HepG2 (cell line): ENCODE results near the gene DNAJC1. TPM values are rescaled to one million over a fixed set of nuclear protein-coding genes. Genes with fewer than 3 reads are reported as not detected.

Experiments used
- ATAC-seq: fragments of 200-7000 bp; cut with Tn5 transposase; 3 replicates; pipeline ENCODE4 v1.9.1; 2020; ENCODE audit warnings: mild to moderate bottlenecking, moderate library complexity
- BruUV-seq: library from RNA; stranded (reverse); fragments of 400-500 nt; replicated peaks from 2 replicates; lab custom pipeline; 2021; lab: Mats Ljungman, UMichigan
- CTCF ChIA-PET: fragments of 300-600 bp; formaldehyde crosslinking; extraction: SDS; loops from one replicate; lab custom pipeline; 2021; ENCODE audit warnings: low total read pairs, inconsistent platforms, low intra/inter-chr PET ratio; lab: Yijun Ruan, JAX
- POLR2A ChIA-PET: fragments of 350-600 bp; sonication (Branson Sonifier 250); formaldehyde crosslinking; loops from one replicate; lab custom pipeline; 2020; ENCODE audit warnings: antibody characterized with exemption, inconsistent platforms; lab: Yijun Ruan, JAX
- DNase-seq: peaks from one replicate; pipeline ENCODE4 v3.0.0-alpha.2; 2015; ENCODE audit warnings: low spot score
- FAIRE-seq: peaks from 3 replicates; lab custom pipeline; 2011; peaks lifted over from hg19 to GRCh38; lab: Jason Lieb, UNC
- H2AFZ ChIP-seq: one replicate; pipeline ENCODE4 v1.6.1; 2011; ENCODE audit warnings: low read length, inconsistent platforms
- H3K27ac ChIP-seq: fragments of 300-600 bp; 3 replicates; pipeline ENCODE4 v1.8.0; 2011; ENCODE audit warnings: mixed run types, mild to moderate bottlenecking, mixed read lengths, low read length, inconsistent platforms; ENCODE audit not compliant: insufficient read depth; ENCODE audit errors: extremely low read length
- H3K27me3 ChIP-seq, 2 experiments: fragments of 200-600 bp in 1 of 2; 2 replicates in 1 of 2; 3 replicates in 1 of 2; pipeline versions ENCODE4 v1.6.0 to v1.8.0; 2011; ENCODE audit warnings: low read length in 2 of 2, mild to moderate bottlenecking in 2 of 2, moderate library complexity in 2 of 2, inconsistent platforms in 1 of 2; ENCODE audit not compliant: insufficient read depth in 2 of 2, control insufficient read depth in 1 of 2
- H3K36me3 ChIP-seq, 2 experiments: fragments of 200-600 bp in 1 of 2; replicated peaks in 1 of 2; 2 replicates in 1 of 2; 3 replicates in 1 of 2; pipeline versions ENCODE4 v1.5.1 to v1.8.0; 2011; ENCODE audit warnings: low read length in 2 of 2, inconsistent platforms in 1 of 2; ENCODE audit not compliant: insufficient read depth in 2 of 2, control insufficient read depth in 1 of 2
- H3K4me1 ChIP-seq: 2 replicates; pipeline ENCODE4 v1.5.1; 2012; ENCODE audit warnings: low read length, inconsistent platforms; ENCODE audit not compliant: insufficient read depth
- H3K4me2 ChIP-seq: 2 replicates; pipeline ENCODE4 v1.6.0; 2011; ENCODE audit warnings: low read depth, low read length, inconsistent platforms
- H3K4me3 ChIP-seq, 3 experiments: fragments of 200-600 bp in 1 of 3; sonication (generic), shearing (Covaris generic) in 1 of 3; replicated peaks in 1 of 3; 2 replicates each; pipeline ENCODE4 v1.5.1; 2011 to 2016; ENCODE audit warnings: low read length in 3 of 3, inconsistent platforms in 2 of 3, low read depth in 2 of 3, mild to moderate bottlenecking in 2 of 3, control low read depth in 1 of 3, mixed read lengths in 1 of 3; ENCODE audit not compliant: insufficient read depth in 1 of 3
- H3K79me2 ChIP-seq: one replicate; pipeline ENCODE4 v1.6.1; 2011; ENCODE audit warnings: low read length, inconsistent platforms; ENCODE audit not compliant: insufficient read depth
- H3K9ac ChIP-seq: 2 replicates; pipeline ENCODE4 v1.6.0; 2011; ENCODE audit warnings: mild to moderate bottlenecking, low read depth, low read length, inconsistent platforms; ENCODE audit not compliant: insufficient read depth
- H3K9me3 ChIP-seq: 2 replicates; pipeline ENCODE4 v1.5.1; 2012; ENCODE audit warnings: mild to moderate bottlenecking, low read length
- H4K20me1 ChIP-seq: 2 replicates; pipeline ENCODE4 v1.6.0; 2011; ENCODE audit warnings: inconsistent platforms, mild to moderate bottlenecking, low read length, moderate library complexity; ENCODE audit not compliant: insufficient read depth
- KMT2B ChIP-seq: IDR thresholded peaks from 2 replicates; pipeline ENCODE4 v1.6.1; 2016; ENCODE audit warnings: missing genetic modification reagents, missing compliant biosample characterization
- MTF2 ChIP-seq: sonication (generic); formaldehyde crosslinking; IDR thresholded peaks from 2 replicates; pipeline ENCODE4 v1.5.0; 2020; ENCODE audit warnings: missing genetic modification reagents, borderline replicate concordance
- MYNN ChIP-seq: sonication (generic); formaldehyde crosslinking; IDR thresholded peaks from 2 replicates; pipeline ENCODE4 v1.4.0; 2020; ENCODE audit warnings: mild to moderate bottlenecking, low read depth, missing genetic modification reagents
- NAIF1 ChIP-seq: sonication (generic); formaldehyde crosslinking; IDR thresholded peaks from 2 replicates; pipeline ENCODE4 v1.5.0; 2020; ENCODE audit warnings: mild to moderate bottlenecking, missing genetic modification reagents, borderline replicate concordance
- NFIC ChIP-seq: IDR thresholded peaks from 2 replicates; pipeline ENCODE4 v1.6.1; 2012; ENCODE audit warnings: mild to moderate bottlenecking, low read length, inconsistent platforms
- NFKBIZ ChIP-seq: IDR thresholded peaks from 2 replicates; pipeline ENCODE4 v1.6.1; 2018; ENCODE audit warnings: missing genetic modification reagents, missing compliant biosample characterization
- ONECUT2 ChIP-seq: sonication (generic); formaldehyde crosslinking; IDR thresholded peaks from 2 replicates; pipeline ENCODE4 v1.4.0; 2020; ENCODE audit warnings: missing genetic modification reagents
- SMAD9 ChIP-seq: sonication (generic); formaldehyde crosslinking; IDR thresholded peaks from 2 replicates; pipeline ENCODE4 v1.5.1; 2020; ENCODE audit warnings: mild to moderate bottlenecking, missing genetic modification reagents
- THAP11 ChIP-seq: IDR thresholded peaks from 2 replicates; pipeline ENCODE4 v1.6.1; 2016; ENCODE audit warnings: missing biosample characterization, missing genetic modification reagents
- ZNF180 ChIP-seq: sonication (generic); formaldehyde crosslinking; IDR thresholded peaks from 2 replicates; pipeline ENCODE4 v1.4.0; 2020; ENCODE audit warnings: low read depth, missing genetic modification reagents, borderline replicate concordance
- ZNF264 ChIP-seq: sonication (generic); formaldehyde crosslinking; IDR thresholded peaks from 2 replicates; pipeline ENCODE4 v1.4.0; 2020; ENCODE audit warnings: missing genetic modification reagents
- ZZZ3 ChIP-seq: sonication (generic); formaldehyde crosslinking; IDR thresholded peaks from 2 replicates; pipeline ENCODE4 v1.4.0; 2020; ENCODE audit warnings: missing genetic modification reagents, mild to moderate bottlenecking, borderline replicate concordance
- WGBS: methylation state at CpG from one replicate; pipeline ENCODE4 v1.1.6; 2017; ENCODE audit warnings: low lambda C conversion rate; 5-methylcytosine and 5-hydroxymethylcytosine counted together
- in situ Hi-C: cut with HindIII; loops from 2 replicates; pipeline ENCODE4 v1.10.0; 2017; ENCODE audit warnings: low pct_unique_long_range_greater_than_20kb; ENCODE audit not compliant: extremely low pct_ligation_motif_present
- intact Hi-C: fragments of 100-400 bp; cut with micrococcal nuclease; formaldehyde crosslinking; loops from one replicate; pipeline ENCODE4 v1.10.0; 2022; ENCODE audit not compliant: unreplicated experiment
- polyA plus RNA-seq, 8 experiments: library from polyadenylated mRNA; depleted of rRNA in 3 of 8; stranded (reverse) in 7 of 8; unstranded in 1 of 8; fragments of >200 nt; fragmentation: Illumina TruSeq in 4 of 8; extraction: Trizol in 4 of 8; gene quantifications; 2 replicates each; pipeline versions ENCODE4 v1.2.1 to v1.2.3, GENCODE V29; 2011 to 2016; ENCODE audit warnings: low read depth in 4 of 8, missing spikeins in 1 of 8, mixed read lengths in 1 of 8; ENCODE audit not compliant: insufficient read depth in 1 of 8
- total RNA-seq, 5 experiments: library from RNA; depleted of rRNA; stranded (reverse); fragments of >200 nt; fragmentation: Illumina TruSeq; extraction: Trizol; gene quantifications; 2 replicates each; pipeline ENCODE4 v1.2.3, GENCODE V29; 2016; ENCODE audit warnings: low read depth in 1 of 5
- TF ChIP-seq, protein P1 (sequence below): sonication (generic); formaldehyde crosslinking; IDR thresholded peaks from 2 replicates; pipeline ENCODE4 v1.9.0; 2021; ENCODE audit warnings: missing genetic modification reagents, borderline replicate concordance
- TF ChIP-seq, protein P2 (sequence below): sonication (generic); formaldehyde crosslinking; IDR thresholded peaks from 2 replicates; pipeline ENCODE4 v1.4.0; 2020; ENCODE audit warnings: mild to moderate bottlenecking, missing genetic modification reagents
- TF ChIP-seq, protein P3 (sequence below): sonication (generic); formaldehyde crosslinking; IDR thresholded peaks from 2 replicates; pipeline ENCODE4 v1.8.0; 2022; ENCODE audit warnings: mild to moderate bottlenecking, missing genetic modification reagents

Gene DNAJC1
- total and polyA plus RNA-seq, 2 of the 13 experiments (the other 11 are each of a cell fraction or from before 2014, with no cell fraction given): 9.9 to 16.6 TPM

DNA sequence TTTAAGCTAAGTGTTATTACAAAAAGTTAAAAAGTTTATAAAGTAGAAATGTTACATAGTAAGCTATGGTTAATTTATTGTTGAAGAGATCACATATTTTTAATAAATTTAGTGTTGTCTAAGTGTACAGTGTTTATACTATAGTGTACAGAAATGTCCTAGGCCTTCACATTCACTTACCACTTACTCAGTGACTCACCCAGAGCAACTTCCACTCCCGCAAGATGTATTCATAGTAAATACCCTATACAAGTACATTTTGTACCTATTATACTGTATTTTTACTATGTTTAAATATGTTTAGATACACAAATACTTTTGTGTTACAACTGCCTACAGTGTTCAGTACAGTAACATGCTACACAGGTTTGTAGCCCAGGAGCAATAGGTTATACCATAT, 69.2 kb downstream of the DNAJC1 start:
- TF ChIP-seq THAP11 (CRISPR knock-in tag) (no peak), ZNF264 (no peak), MTF2 (no peak), ONECUT2 (CRISPR knock-in tag) (no peak), NFIC (no peak), ZZZ3 (CRISPR knock-in tag) (no peak), NFKBIZ (CRISPR knock-in tag) (no peak), SMAD9 (CRISPR knock-in tag) (no peak), MYNN (CRISPR knock-in tag) (no peak), ZNF180 (no peak), KMT2B (CRISPR knock-in tag) (no peak), NAIF1 (CRISPR knock-in tag) (no peak)
- TF ChIP-seq, protein P1, sequence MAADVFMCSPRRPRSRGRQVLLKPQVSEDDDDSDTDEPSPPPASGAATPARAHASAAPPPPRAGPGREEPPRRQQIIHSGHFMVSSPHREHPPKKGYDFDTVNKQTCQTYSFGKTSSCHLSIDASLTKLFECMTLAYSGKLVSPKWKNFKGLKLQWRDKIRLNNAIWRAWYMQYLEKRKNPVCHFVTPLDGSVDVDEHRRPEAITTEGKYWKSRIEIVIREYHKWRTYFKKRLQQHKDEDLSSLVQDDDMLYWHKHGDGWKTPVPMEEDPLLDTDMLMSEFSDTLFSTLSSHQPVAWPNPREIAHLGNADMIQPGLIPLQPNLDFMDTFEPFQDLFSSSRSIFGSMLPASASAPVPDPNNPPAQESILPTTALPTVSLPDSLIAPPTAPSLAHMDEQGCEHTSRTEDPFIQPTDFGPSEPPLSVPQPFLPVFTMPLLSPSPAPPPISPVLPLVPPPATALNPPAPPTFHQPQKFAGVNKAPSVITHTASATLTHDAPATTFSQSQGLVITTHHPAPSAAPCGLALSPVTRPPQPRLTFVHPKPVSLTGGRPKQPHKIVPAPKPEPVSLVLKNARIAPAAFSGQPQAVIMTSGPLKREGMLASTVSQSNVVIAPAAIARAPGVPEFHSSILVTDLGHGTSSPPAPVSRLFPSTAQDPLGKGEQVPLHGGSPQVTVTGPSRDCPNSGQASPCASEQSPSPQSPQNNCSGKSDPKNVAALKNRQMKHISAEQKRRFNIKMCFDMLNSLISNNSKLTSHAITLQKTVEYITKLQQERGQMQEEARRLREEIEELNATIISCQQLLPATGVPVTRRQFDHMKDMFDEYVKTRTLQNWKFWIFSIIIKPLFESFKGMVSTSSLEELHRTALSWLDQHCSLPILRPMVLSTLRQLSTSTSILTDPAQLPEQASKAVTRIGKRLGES (CRISPR knock-in tag): no peak
- TF ChIP-seq, protein P2, sequence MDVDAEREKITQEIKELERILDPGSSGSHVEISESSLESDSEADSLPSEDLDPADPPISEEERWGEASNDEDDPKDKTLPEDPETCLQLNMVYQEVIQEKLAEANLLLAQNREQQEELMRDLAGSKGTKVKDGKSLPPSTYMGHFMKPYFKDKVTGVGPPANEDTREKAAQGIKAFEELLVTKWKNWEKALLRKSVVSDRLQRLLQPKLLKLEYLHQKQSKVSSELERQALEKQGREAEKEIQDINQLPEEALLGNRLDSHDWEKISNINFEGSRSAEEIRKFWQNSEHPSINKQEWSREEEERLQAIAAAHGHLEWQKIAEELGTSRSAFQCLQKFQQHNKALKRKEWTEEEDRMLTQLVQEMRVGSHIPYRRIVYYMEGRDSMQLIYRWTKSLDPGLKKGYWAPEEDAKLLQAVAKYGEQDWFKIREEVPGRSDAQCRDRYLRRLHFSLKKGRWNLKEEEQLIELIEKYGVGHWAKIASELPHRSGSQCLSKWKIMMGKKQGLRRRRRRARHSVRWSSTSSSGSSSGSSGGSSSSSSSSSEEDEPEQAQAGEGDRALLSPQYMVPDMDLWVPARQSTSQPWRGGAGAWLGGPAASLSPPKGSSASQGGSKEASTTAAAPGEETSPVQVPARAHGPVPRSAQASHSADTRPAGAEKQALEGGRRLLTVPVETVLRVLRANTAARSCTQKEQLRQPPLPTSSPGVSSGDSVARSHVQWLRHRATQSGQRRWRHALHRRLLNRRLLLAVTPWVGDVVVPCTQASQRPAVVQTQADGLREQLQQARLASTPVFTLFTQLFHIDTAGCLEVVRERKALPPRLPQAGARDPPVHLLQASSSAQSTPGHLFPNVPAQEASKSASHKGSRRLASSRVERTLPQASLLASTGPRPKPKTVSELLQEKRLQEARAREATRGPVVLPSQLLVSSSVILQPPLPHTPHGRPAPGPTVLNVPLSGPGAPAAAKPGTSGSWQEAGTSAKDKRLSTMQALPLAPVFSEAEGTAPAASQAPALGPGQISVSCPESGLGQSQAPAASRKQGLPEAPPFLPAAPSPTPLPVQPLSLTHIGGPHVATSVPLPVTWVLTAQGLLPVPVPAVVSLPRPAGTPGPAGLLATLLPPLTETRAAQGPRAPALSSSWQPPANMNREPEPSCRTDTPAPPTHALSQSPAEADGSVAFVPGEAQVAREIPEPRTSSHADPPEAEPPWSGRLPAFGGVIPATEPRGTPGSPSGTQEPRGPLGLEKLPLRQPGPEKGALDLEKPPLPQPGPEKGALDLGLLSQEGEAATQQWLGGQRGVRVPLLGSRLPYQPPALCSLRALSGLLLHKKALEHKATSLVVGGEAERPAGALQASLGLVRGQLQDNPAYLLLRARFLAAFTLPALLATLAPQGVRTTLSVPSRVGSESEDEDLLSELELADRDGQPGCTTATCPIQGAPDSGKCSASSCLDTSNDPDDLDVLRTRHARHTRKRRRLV (CRISPR knock-in tag): no peak
- TF ChIP-seq, protein P3, sequence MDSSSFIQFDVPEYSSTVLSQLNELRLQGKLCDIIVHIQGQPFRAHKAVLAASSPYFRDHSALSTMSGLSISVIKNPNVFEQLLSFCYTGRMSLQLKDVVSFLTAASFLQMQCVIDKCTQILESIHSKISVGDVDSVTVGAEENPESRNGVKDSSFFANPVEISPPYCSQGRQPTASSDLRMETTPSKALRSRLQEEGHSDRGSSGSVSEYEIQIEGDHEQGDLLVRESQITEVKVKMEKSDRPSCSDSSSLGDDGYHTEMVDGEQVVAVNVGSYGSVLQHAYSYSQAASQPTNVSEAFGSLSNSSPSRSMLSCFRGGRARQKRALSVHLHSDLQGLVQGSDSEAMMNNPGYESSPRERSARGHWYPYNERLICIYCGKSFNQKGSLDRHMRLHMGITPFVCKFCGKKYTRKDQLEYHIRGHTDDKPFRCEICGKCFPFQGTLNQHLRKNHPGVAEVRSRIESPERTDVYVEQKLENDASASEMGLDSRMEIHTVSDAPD (CRISPR knock-in tag): no peak
- intact Hi-C loops (no loop called here), in situ Hi-C loops (no loop called here)
- Histone ChIP-seq H3K36me3 (no peaks in the 10 kb centered on the region), H3K27me3 (no peaks in the 10 kb centered on the region), H3K4me3 (no peak overlapping the region), H3K9ac (no peak overlapping the region), H3K79me2 (no peaks in the 10 kb centered on the region), H2AFZ (no peak overlapping the region), H3K9me3 (peaks cover 10% of the 10 kb centered on the region), H4K20me1 (no peaks in the 10 kb centered on the region), H3K27ac (no peak overlapping the region), H3K4me2 (no peak overlapping the region), H3K4me1 (no peaks in the 10 kb centered on the region)
- ATAC-seq (no peak), FAIRE-seq (no peak), DNase-seq (no peak)
- POLR2A ChIA-PET: no interaction called here
- WGBS: 100% methylated on average over 1 of the region's 1 CpG
- CTCF ChIA-PET: no interaction called here
- BruUV-seq: no TSS peak
